Natural killer cell treated with Interleukin-12 subunit alpha and Interleukin-12 subunit beta and Interleukin-15 and Interleukin-18, amount 100 ng/mL, for 72 hours (primary cell): ENCODE measurements around the gene RAVER1. TPM values are rescaled to one million over a fixed set of nuclear protein-coding genes. Genes with fewer than 3 reads are reported as not detected.
A peak's percentile ranks its signal among the peaks of the same experiment; 100 is the strongest.

Experiments used
- ATAC-seq, 2 donors: fragments of 150-1000 bp; cut with Tn5 transposase in 1 of 2; sonication (Bioruptor Pico), chemical (Tn5 transposase) in 1 of 2; 2 replicates each; pipeline ENCODE4 v1.10.0; 2021
- DNase-seq: peaks from one replicate; pipeline ENCODE4 v3.0.0; 2022; ENCODE audit warnings: low spot score
- H3K27ac Mint-ChIP-seq, 2 donors: 1 replicate in 1 of 2; 2 replicates in 1 of 2; pipeline ENCODE4 v1.8.0; 2022; ENCODE audit warnings: mixed read lengths in 2 of 2, mild to moderate bottlenecking in 1 of 2, moderate library complexity in 1 of 2
- H3K27me3 Mint-ChIP-seq, 2 donors: 1 replicate in 1 of 2; 2 replicates in 1 of 2; pipeline ENCODE4 v1.8.0; 2022; ENCODE audit warnings: mixed read lengths in 2 of 2
- H3K36me3 Mint-ChIP-seq: one replicate; pipeline ENCODE4 v1.8.0; 2022; ENCODE audit warnings: mixed read lengths
- H3K4me1 Mint-ChIP-seq, 2 donors: 1 replicate in 1 of 2; 2 replicates in 1 of 2; pipeline ENCODE4 v1.8.0; 2022; ENCODE audit warnings: low read depth in 2 of 2, mixed read lengths in 2 of 2, mild to moderate bottlenecking in 1 of 2
- H3K4me3 Mint-ChIP-seq: one replicate; pipeline ENCODE4 v1.8.0; 2022; ENCODE audit warnings: mixed read lengths
- H3K9me3 Mint-ChIP-seq: 2 replicates; pipeline ENCODE4 v1.8.0; 2022; ENCODE audit warnings: mixed read lengths
- total RNA-seq, 2 donors: library from RNA; stranded (reverse); gene quantifications; one replicate each; pipeline ENCODE4 v1.2.3, GENCODE V29; 2022

RAVER1 gene
- total RNA-seq, 2 donors from 2014 or later: 81.1 to 131 TPM

- Mint-ChIP-seq H3K27me3 (peaks cover 12 to 13% of the 10 kb centered on the region in 2 donors), H3K4me1 (peaks cover 35 to 38% of the 10 kb centered on the region in 2 donors), H3K36me3 (no peaks in the 10 kb centered on the region), H3K27ac (peak overlapping the region in 1 of 2 donors; percentile 82), H3K4me3 (peak overlapping the region; percentile 80), H3K9me3 (no peaks in the 10 kb centered on the region)
- ATAC-seq (peak; percentile 82 to 84), DNase-seq (peak; percentile 82)
Measured at GRCh38 chr19:10295305-10295846, 38.0 kb downstream of the RAVER1 start.

- H3K36me3 Mint-ChIP-seq: no peaks in the 10 kb centered on the region
- peak overlapping the region; percentile 30 for H3K4me3 Mint-ChIP-seq
- H3K4me1 Mint-ChIP-seq: peaks cover 37 to 39% of the 10 kb centered on the region in 2 donors
- DNase-seq (no peak), ATAC-seq (no peak)
- H3K27ac Mint-ChIP-seq: no peak overlapping the region
- H3K27me3 Mint-ChIP-seq: peaks cover 15 to 17% of the 10 kb centered on the region in 2 donors
- H3K9me3 Mint-ChIP-seq: no peaks in the 10 kb centered on the region
Measured at GRCh38 chr19:10294368-10294697, 39.0 kb downstream of the RAVER1 start.

GRCh38 chr19:10293637-10294367 lies 39.5 kb downstream of the RAVER1 start:
- peaks cover 15 to 17% of the 10 kb centered on the region in 2 donors for H3K27me3 Mint-ChIP-seq
- H3K4me3 Mint-ChIP-seq: peak overlapping the region; percentile 87
- H3K4me1 Mint-ChIP-seq: peaks cover 38 to 41% of the 10 kb centered on the region in 2 donors
- DNase-seq: no peak
- ATAC-seq: no peak
- no peaks in the 10 kb centered on the region for H3K36me3 Mint-ChIP-seq
- H3K9me3 Mint-ChIP-seq: no peaks in the 10 kb centered on the region
- peak overlapping the region; percentile 32 to 76 for H3K27ac Mint-ChIP-seq

GRCh38 chr19:10292789-10293636 lies 40.3 kb downstream of the RAVER1 start:
- DNase-seq: no peak
- no peak for ATAC-seq
- peaks cover 15 to 17% of the 10 kb centered on the region in 2 donors for H3K27me3 Mint-ChIP-seq
- H3K4me3 Mint-ChIP-seq: peak overlapping the region; percentile 87
- no peaks in the 10 kb centered on the region for H3K9me3 Mint-ChIP-seq
- peaks cover 44 to 45% of the 10 kb centered on the region in 2 donors for H3K4me1 Mint-ChIP-seq
- peak overlapping the region; percentile 32 to 76 for H3K27ac Mint-ChIP-seq
- no peaks in the 10 kb centered on the region for H3K36me3 Mint-ChIP-seq

DNA sequence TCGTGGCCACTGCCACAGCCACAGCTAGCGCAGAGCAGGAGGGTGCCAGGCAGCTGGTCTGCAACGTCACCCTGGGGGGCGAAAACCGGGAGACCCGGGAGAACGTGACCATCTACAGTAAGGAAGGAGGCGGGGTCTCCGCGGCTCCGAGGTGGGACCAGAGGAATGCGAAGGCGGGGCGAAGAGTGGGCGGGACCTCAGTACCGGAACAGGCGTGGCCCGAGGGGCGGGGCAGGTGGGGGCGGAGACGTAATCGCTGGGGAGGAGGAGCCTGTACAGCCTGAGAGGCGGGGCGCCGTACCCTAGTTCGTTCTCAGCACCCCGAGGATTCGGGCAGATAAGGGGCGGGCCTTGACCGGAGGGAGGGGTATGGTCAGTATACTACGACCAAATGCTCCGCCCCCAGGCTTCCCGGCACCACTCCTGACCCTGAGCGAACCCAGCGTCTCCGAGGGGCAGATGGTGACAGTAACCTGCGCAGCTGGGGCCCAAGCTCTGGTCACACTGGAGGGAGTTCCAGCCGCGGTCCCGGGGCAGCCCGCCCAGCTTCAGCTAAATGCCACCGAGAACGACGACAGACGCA lies 41.0 kb downstream of the RAVER1 start:
- DNase-seq: peak; percentile 86
- Mint-ChIP-seq H3K36me3 (no peaks in the 10 kb centered on the region), H3K4me1 (peaks cover 45 to 51% of the 10 kb centered on the region in 2 donors), H3K9me3 (no peaks in the 10 kb centered on the region), H3K27me3 (peaks cover 15 to 17% of the 10 kb centered on the region in 2 donors), H3K27ac (peak overlapping the region in 1 of 2 donors; percentile 32), H3K4me3 (peak overlapping the region; percentile 87)
- ATAC-seq: peak; percentile 74 to 82

- Mint-ChIP-seq H3K27ac (peak overlapping the region in 1 of 2 donors; percentile 31), H3K27me3 (peaks cover 15 to 17% of the 10 kb centered on the region in 2 donors), H3K4me1 (peaks cover 50 to 53% of the 10 kb centered on the region in 2 donors), H3K36me3 (no peaks in the 10 kb centered on the region), H3K9me3 (no peaks in the 10 kb centered on the region), H3K4me3 (peak overlapping the region; percentile 87)
- DNase-seq (no peak), ATAC-seq (no peak)
Measured at GRCh38 chr19:10291554-10292205, 41.6 kb downstream of the RAVER1 start.

DNA sequence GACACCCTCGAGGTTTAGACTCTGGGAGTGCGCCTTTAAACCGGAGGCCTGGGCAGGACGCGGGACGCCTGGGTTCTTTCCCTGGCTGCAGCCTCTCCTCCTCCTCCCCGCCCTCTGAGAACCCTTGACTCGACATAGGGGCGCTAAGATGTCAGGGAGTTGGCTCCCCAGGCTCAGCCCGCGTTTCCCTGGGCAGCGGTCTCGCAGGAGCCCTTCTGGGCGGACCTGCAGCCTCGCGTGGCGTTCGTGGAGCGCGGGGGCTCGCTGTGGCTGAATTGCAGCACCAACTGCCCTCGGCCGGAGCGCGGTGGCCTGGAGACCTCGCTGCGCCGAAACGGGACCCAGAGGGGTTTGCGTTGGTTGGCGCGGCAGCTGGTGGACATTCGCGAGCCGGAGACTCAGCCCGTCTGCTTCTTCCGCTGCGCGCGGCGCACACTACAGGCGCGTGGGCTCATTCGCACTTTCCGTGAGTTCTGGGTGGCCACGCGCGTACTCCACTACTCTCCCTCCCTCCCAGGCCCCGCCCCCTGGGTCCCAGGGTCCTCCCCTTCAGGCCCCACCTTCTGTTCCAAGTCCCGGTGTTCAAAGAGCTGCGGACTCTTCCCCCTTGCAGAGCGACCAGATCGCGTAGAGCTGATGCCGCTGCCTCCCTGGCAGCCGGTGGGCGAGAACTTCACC lies 42.3 kb downstream of the RAVER1 start:
- H3K27me3 Mint-ChIP-seq: peaks cover 15 to 17% of the 10 kb centered on the region in 2 donors
- H3K4me1 Mint-ChIP-seq: peaks cover 54 to 59% of the 10 kb centered on the region in 2 donors
- peak overlapping the region in 1 of 2 donors; percentile 24 for H3K27ac Mint-ChIP-seq
- H3K4me3 Mint-ChIP-seq: peak overlapping the region; percentile 87
- DNase-seq: no peak
- H3K9me3 Mint-ChIP-seq: no peaks in the 10 kb centered on the region
- no peaks in the 10 kb centered on the region for H3K36me3 Mint-ChIP-seq
- peak; percentile 32 to 54 for ATAC-seq

DNA sequence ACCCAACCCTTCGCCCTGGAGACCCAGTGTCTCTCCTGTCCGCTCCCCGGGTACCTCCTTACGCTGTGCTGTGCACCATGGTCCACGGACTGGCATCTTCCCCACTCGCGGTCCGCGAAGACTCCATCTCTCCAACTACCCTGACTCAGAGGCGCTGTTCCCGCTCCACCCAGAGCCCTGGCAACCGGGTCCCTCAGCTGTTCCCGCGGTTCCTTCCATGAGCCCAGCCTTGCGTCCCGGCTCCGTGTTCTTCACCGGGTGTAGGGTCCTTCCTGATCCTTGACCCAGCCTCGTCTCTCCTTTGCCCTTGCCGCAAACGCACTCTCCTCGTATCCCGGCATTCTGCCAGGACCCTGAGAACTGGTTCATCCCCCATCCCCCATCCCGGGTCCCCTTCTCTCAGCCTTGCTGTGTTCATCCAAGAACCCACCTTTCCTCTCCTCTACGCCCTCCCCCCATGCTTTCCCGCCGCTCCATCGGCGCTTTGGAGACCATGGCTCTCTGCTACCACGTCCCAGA lies 42.9 kb downstream of the RAVER1 start:
- Mint-ChIP-seq H3K27me3 (peaks cover 15 to 17% of the 10 kb centered on the region in 2 donors), H3K4me1 (peaks cover 52 to 60% of the 10 kb centered on the region in 2 donors), H3K9me3 (no peaks in the 10 kb centered on the region), H3K27ac (peak overlapping the region in 1 of 2 donors; percentile 24), H3K4me3 (peak overlapping the region; percentile 87), H3K36me3 (peaks cover 4% of the 10 kb centered on the region)
- ATAC-seq (no peak), DNase-seq (no peak)

DNA sequence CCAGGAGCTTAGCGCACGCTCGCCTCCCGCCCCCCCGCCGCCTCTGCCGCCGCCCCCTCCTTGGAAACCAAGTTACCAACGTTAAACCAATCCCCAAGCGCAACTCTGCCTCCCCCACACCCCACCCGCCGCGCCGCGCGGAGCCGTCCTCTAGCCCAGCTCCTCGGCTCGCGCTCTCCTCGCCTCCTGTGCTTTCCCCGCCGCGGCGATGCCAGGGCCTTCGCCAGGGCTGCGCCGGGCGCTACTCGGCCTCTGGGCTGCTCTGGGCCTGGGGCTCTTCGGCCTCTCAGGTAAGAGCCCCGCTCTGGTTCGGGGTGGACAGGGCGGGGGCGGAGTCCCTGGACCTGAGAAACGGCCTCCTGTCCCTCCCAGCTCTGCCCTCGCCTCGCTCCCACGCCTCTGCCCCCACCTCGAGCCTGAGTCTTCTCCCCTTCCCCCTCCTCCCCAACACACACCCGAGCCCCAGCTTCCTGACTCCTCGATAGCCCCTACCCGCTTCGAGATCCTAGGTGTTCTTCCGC lies 43.4 kb downstream of the RAVER1 start, which contains the start of gene ICAM5:
Gene ICAM5, plus strand, starts transcription at position 117 of the 521 bp plus-strand sequence. Its CDS starts 92 bp downstream, at position 209.
- ATAC-seq: no peak
- Mint-ChIP-seq H3K27ac (peak within 1 kb of the TSS in 1 of 2 donors; percentile 24), H3K4me1 (peaks cover 56 to 64% of the 10 kb centered on the region in 2 donors), H3K4me3 (peak within 1 kb of the TSS; percentile 87), H3K36me3 (peaks cover 9% of the 10 kb centered on the region), H3K9me3 (no peaks in the 10 kb centered on the region), H3K27me3 (peaks cover 15 to 17% of the 10 kb centered on the region in 2 donors)
- peak; percentile 58 for DNase-seq

- peaks cover 15 to 17% of the 10 kb centered on the region in 2 donors for H3K27me3 Mint-ChIP-seq
- peak; percentile 4 to 57 for ATAC-seq
- H3K9me3 Mint-ChIP-seq: no peaks in the 10 kb centered on the region
- DNase-seq: peak; percentile 67
- peaks cover 12% of the 10 kb centered on the region for H3K36me3 Mint-ChIP-seq
- peak overlapping the region; percentile 87 for H3K4me3 Mint-ChIP-seq
- H3K27ac Mint-ChIP-seq: no peak overlapping the region
- peaks cover 58 to 66% of the 10 kb centered on the region in 2 donors for H3K4me1 Mint-ChIP-seq
Measured at GRCh38 chr19:10289167-10289835, 44.0 kb downstream of the RAVER1 start.

- peaks cover 15 to 17% of the 10 kb centered on the region in 2 donors for H3K27me3 Mint-ChIP-seq
- ATAC-seq (peak; percentile 4 to 24), DNase-seq (no peak)
- H3K4me1 Mint-ChIP-seq: peaks cover 58 to 69% of the 10 kb centered on the region in 2 donors
- H3K27ac Mint-ChIP-seq: no peak overlapping the region
- peak overlapping the region; percentile 87 for H3K4me3 Mint-ChIP-seq
- peaks cover 12% of the 10 kb centered on the region for H3K36me3 Mint-ChIP-seq
- H3K9me3 Mint-ChIP-seq: no peaks in the 10 kb centered on the region
Measured at GRCh38 chr19:10288662-10289166, 44.6 kb downstream of the RAVER1 start.
